ENCODE measurements around the gene KCNJ11.

DNA sequence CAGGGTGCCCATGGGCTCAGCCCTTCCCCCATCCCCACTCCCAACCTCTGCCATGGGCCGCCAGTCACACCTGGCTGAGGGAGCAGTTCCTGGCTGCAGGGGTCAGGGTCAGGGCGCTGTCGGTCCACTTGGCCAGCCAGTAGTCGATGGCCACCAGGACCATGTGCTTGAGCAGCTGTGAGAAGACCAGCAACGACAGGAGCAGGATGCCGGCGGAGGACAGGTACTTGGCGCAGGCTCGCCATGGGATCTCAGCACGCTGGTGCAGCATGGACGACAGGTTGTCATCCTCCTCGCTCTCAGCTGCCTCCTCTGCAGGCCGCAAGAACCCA is 18.3 kb upstream of the KCNJ11 start:
- TF ChIP-seq, protein P1, sequence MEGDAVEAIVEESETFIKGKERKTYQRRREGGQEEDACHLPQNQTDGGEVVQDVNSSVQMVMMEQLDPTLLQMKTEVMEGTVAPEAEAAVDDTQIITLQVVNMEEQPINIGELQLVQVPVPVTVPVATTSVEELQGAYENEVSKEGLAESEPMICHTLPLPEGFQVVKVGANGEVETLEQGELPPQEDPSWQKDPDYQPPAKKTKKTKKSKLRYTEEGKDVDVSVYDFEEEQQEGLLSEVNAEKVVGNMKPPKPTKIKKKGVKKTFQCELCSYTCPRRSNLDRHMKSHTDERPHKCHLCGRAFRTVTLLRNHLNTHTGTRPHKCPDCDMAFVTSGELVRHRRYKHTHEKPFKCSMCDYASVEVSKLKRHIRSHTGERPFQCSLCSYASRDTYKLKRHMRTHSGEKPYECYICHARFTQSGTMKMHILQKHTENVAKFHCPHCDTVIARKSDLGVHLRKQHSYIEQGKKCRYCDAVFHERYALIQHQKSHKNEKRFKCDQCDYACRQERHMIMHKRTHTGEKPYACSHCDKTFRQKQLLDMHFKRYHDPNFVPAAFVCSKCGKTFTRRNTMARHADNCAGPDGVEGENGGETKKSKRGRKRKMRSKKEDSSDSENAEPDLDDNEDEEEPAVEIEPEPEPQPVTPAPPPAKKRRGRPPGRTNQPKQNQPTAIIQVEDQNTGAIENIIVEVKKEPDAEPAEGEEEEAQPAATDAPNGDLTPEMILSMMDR (IDR thresholded peaks at IDR 0.05): no peak
- no peak for TF ChIP-seq POLR2A (IDR thresholded peaks at IDR 0.05)

Measured in testis (tissue), 2 donors.